OCI-LY1 (cell line): Measurements from ENCODE around the gene LIMS1.

Source experiments
- H2AFZ ChIP-seq: fragments of 200-600 bp; sonication (generic), shearing (Covaris generic); 2 replicates; pipeline ENCODE4 v1.6.0; 2014; ENCODE audit warnings: antibody characterized with exemption, mild to moderate bottlenecking, low read length
- H3F3A ChIP-seq: fragments of 200-600 bp; sonication (generic), shearing (Covaris generic); 2 replicates; pipeline ENCODE4 v1.6.0; 2014; ENCODE audit warnings: mild to moderate bottlenecking, antibody characterized with exemption, low read length, moderate library complexity; ENCODE audit not compliant: insufficient read depth
- H3K27ac ChIP-seq: fragments of 200-600 bp; sonication (generic); 2 replicates; pipeline ENCODE4 v1.5.1; 2014; ENCODE audit warnings: low read length, mixed run types, mild to moderate bottlenecking, low read depth; ENCODE audit not compliant: poor library complexity, severe bottlenecking
- H3K27me3 ChIP-seq: fragments of 200-600 bp; sonication (generic); 2 replicates; pipeline ENCODE4 v1.6.0; 2014; ENCODE audit warnings: antibody characterized with exemption, mild to moderate bottlenecking, low read length, moderate library complexity; ENCODE audit not compliant: insufficient read depth
- H3K36me3 ChIP-seq: fragments of 200-600 bp; sonication (generic); 2 replicates; pipeline ENCODE4 v1.6.1; 2014; ENCODE audit warnings: mild to moderate bottlenecking, antibody characterized with exemption, low read length, moderate library complexity, mixed read lengths; ENCODE audit not compliant: insufficient read depth
- H3K4me1 ChIP-seq: fragments of 200-600 bp; sonication (generic); 2 replicates; pipeline ENCODE4 v1.5.1; 2014; ENCODE audit warnings: mild to moderate bottlenecking, low read length, moderate library complexity; ENCODE audit not compliant: insufficient read depth, severe bottlenecking
- H3K4me2 ChIP-seq: fragments of 200-600 bp; sonication (generic), shearing (Covaris generic); 2 replicates; pipeline ENCODE4 v1.6.1; 2014; ENCODE audit warnings: low read length
- H3K4me3 ChIP-seq: fragments of 200-600 bp; sonication (generic); 2 replicates; pipeline ENCODE4 v1.5.1; 2014; ENCODE audit warnings: low read length, low read depth, mild to moderate bottlenecking, mixed read lengths; ENCODE audit not compliant: poor library complexity, severe bottlenecking
- H3K79me2 ChIP-seq: fragments of 200-600 bp; shearing (Covaris generic); 2 replicates; pipeline ENCODE4 v1.6.1; 2016; ENCODE audit warnings: mixed run types, low read length, mixed read lengths; ENCODE audit not compliant: insufficient read depth
- H3K9ac ChIP-seq: fragments of 200-600 bp; sonication (generic), shearing (Covaris generic); 2 replicates; pipeline ENCODE4 v1.6.1; 2014; ENCODE audit warnings: mild to moderate bottlenecking, low read length, mixed read lengths
- H3K9me2 ChIP-seq: fragments of 200-600 bp; sonication (generic), shearing (Covaris generic); 2 replicates; pipeline ENCODE4 v1.6.1; 2014; ENCODE audit warnings: low read depth, mild to moderate bottlenecking, low read length, mixed read lengths
- H3K9me3 ChIP-seq: fragments of 200-600 bp; shearing (Covaris generic); 2 replicates; pipeline ENCODE4 v1.6.1; 2014; ENCODE audit warnings: low read length, mixed read lengths
- H4K20me1 ChIP-seq: fragments of 200-600 bp; sonication (generic), shearing (Covaris generic); 2 replicates; pipeline ENCODE4 v1.6.0; 2016; ENCODE audit warnings: mild to moderate bottlenecking, low read length; ENCODE audit not compliant: insufficient read depth
- EZH2 ChIP-seq: fragments of 200-600 bp; sonication (generic), shearing (Covaris generic); IDR thresholded peaks from 2 replicates; pipeline ENCODE4 v1.8.0; 2017; ENCODE audit warnings: borderline replicate concordance, mixed run types, mild to moderate bottlenecking, antibody characterized with exemption, low read length, moderate library complexity, mixed read lengths
- TF ChIP-seq, protein P1 (sequence below): fragments of 200-600 bp; sonication (generic), shearing (Covaris generic); IDR thresholded peaks from 2 replicates; pipeline ENCODE4 v1.5.1; 2017; ENCODE audit warnings: mild to moderate bottlenecking, antibody characterized with exemption, low read length, moderate library complexity, mixed read lengths

The LIMS1 gene

DNA sequence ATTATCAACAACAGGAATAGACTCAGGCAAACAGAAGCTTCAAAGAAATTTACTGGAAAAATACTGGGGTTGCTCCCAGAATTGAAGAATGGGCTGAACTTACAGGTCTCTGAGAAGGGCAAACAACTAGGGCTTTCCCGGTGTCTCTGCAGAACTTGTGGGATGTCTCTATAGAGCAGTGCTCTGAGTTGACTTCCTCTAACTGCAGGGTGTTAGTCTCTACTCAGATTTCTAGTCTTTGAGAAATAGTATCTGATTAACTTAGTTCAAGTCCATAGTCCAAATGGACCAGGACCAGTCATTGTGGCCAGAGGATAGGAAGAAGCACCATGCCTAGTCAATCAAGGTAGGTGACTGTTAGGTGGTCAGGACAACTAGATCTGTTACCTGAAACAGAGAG is 45.8 kb downstream of the LIMS1 start:
- Histone ChIP-seq H2AFZ (no peak overlapping the region), H3K9me3 (no peaks in the 10 kb centered on the region), H3K4me3 (no peak overlapping the region), H3K36me3 (no peaks in the 10 kb centered on the region), H3K9ac (no peak overlapping the region), H4K20me1 (no peaks in the 10 kb centered on the region), H3F3A (no peaks in the 10 kb centered on the region), H3K9me2 (no peaks in the 10 kb centered on the region), H3K4me1 (peaks cover 39% of the 10 kb centered on the region), H3K27me3 (no peaks in the 10 kb centered on the region), H3K79me2 (peaks cover 6% of the 10 kb centered on the region; the same call in 1 of the 2 replicates), H3K27ac (no peak overlapping the region), H3K4me2 (no peak overlapping the region; the same call in 1 of the 2 replicates)
- no peak for TF ChIP-seq EZH2
- TF ChIP-seq, protein P1, sequence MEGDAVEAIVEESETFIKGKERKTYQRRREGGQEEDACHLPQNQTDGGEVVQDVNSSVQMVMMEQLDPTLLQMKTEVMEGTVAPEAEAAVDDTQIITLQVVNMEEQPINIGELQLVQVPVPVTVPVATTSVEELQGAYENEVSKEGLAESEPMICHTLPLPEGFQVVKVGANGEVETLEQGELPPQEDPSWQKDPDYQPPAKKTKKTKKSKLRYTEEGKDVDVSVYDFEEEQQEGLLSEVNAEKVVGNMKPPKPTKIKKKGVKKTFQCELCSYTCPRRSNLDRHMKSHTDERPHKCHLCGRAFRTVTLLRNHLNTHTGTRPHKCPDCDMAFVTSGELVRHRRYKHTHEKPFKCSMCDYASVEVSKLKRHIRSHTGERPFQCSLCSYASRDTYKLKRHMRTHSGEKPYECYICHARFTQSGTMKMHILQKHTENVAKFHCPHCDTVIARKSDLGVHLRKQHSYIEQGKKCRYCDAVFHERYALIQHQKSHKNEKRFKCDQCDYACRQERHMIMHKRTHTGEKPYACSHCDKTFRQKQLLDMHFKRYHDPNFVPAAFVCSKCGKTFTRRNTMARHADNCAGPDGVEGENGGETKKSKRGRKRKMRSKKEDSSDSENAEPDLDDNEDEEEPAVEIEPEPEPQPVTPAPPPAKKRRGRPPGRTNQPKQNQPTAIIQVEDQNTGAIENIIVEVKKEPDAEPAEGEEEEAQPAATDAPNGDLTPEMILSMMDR, result no peak

DNA sequence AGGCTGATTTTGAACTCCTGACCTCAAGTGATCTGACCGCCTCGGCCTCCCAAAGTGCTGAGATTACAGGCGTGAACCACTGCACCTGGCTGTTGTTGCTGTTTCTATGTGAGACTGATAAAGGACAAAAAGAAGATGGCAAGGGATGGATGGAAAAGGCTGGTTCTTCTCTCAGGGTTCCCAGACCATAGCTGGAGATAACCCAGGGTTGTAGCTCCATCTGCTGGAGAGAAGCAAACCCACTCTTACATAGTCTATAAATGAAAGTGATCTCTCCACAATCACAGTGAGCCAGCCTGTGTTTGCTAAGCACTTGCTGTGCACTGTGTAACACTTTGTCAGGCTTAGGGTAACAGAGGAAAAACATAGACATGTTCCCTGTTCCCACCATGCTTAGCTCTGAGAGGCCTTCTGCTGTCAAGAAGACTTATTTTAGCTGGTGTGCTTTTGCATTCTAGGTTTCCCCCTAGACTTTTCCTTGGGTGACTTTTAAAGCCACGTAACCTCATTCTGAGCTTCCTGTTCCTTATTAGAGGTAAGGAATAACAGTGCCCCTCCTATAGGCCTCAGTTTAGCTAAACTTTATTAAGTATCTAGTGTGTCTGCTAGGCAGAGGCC is 49.7 kb downstream of the LIMS1 start:
- no peak overlapping the region for H3K9ac ChIP-seq
- TF ChIP-seq, protein P1, result peak; percentile 76
- no peak for TF ChIP-seq EZH2
- peaks cover 44% of the 10 kb centered on the region for H3K4me1 ChIP-seq
- H2AFZ ChIP-seq, result no peak overlapping the region
- H3K9me3 ChIP-seq, result no peaks in the 10 kb centered on the region
- H3K4me3 ChIP-seq, result no peak overlapping the region
- H4K20me1 ChIP-seq, result 0 out of 2 replicates have a peak, but pooled peaks cover 3% of the 10 kb centered on the region
- H3K27me3 ChIP-seq, result no peaks in the 10 kb centered on the region
- H3K79me2 ChIP-seq, result no peaks in the 10 kb centered on the region
- no peaks in the 10 kb centered on the region for H3F3A ChIP-seq
- no peaks in the 10 kb centered on the region for H3K36me3 ChIP-seq
- no peaks in the 10 kb centered on the region for H3K9me2 ChIP-seq
- H3K4me2 ChIP-seq, result 0 out of 2 replicates have a peak overlapping the region, but pooled peaks have one; percentile 7
- no peak overlapping the region for H3K27ac ChIP-seq

DNA sequence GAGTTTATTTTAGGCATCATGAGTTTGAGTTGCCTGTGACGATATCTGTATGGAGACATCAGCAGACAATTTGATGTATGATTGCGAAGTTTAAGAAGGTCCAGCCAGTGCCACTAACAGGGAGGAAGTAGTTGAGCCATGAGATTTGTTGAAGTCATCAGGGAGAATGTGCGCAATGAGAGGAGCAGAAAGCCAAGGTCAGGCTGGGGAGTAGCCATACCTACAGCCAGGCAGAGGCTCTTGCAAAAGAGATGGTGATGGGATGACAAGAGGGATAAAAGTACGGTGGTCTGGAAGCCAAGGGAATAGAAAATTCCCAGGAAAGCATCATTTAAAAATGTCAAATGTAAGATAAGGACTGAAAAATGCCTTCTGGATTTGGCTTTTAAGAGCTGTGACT is 51.2 kb downstream of the LIMS1 start:
- no peaks in the 10 kb centered on the region for H3K9me2 ChIP-seq
- H3K4me1 ChIP-seq, result peaks cover 32% of the 10 kb centered on the region
- H3F3A ChIP-seq, result no peaks in the 10 kb centered on the region
- H3K4me2 ChIP-seq, result no peak overlapping the region
- H4K20me1 ChIP-seq, result 0 out of 2 replicates have a peak, but pooled peaks cover 3% of the 10 kb centered on the region
- H3K79me2 ChIP-seq, result no peaks in the 10 kb centered on the region
- no peaks in the 10 kb centered on the region for H3K36me3 ChIP-seq
- H3K27me3 ChIP-seq, result no peaks in the 10 kb centered on the region
- H2AFZ ChIP-seq, result no peak overlapping the region
- no peak for TF ChIP-seq EZH2
- TF ChIP-seq, protein P1, result no peak
- H3K9ac ChIP-seq, result no peak overlapping the region
- no peak overlapping the region for H3K27ac ChIP-seq
- H3K9me3 ChIP-seq, result no peaks in the 10 kb centered on the region
- no peak overlapping the region for H3K4me3 ChIP-seq
